ENCODE results near the gene TNF. TPM values are rescaled to one million over a fixed set of nuclear protein-coding genes. Genes with fewer than 3 reads are reported as not detected.

TNF gene
- total and polyA plus RNA-seq, 10 donors: 5.5 to 18.3 (median 12.5) TPM

DNA sequence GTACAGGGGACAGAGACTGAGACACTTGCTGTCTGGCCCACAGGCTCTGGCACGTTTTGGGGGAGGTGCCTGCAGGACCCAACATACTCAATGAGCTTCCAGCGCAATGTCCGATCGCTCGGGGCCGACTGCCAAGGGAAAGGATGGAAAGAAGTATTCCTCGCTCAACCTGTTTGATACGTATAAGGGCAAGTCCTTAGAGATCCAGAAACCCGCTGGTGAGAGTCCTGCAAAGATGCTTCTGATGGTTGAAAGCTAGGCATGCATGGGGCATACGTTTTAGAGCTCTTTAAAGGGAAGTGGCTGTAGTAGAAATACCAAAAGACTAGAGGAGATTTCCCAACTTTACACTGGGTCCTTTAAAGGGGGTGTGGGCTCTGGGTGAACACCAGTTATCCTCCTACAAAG is 47.3 kb downstream of the TNF start:
- Histone ChIP-seq H3K4me3 (peak overlapping the region in 1 of 8 donors; percentile 84), H3K36me3 (peaks cover 7 to 56% (median 45%) of the 10 kb centered on the region in 6 donors), H3K4me1 (peaks cover 14 to 37% (median 28%) of the 10 kb centered on the region in 6 donors), H3K27me3 (replicated peaks in 1 of 7) (no peaks in the 10 kb centered on the region), H3K9me3 (no peaks in the 10 kb centered on the region), H3K27ac (peak overlapping the region in 6 of 8 donors; percentile 97 to 100 (median 99))
- WGBS, 5 donors: 60 to 78% (median 70%) methylated on average over 10 of the region's 10 CpGs
- TF ChIP-seq POLR2AphosphoS5 (IDR thresholded peaks at IDR 0.05): no peak
- TF ChIP-seq, protein P1, sequence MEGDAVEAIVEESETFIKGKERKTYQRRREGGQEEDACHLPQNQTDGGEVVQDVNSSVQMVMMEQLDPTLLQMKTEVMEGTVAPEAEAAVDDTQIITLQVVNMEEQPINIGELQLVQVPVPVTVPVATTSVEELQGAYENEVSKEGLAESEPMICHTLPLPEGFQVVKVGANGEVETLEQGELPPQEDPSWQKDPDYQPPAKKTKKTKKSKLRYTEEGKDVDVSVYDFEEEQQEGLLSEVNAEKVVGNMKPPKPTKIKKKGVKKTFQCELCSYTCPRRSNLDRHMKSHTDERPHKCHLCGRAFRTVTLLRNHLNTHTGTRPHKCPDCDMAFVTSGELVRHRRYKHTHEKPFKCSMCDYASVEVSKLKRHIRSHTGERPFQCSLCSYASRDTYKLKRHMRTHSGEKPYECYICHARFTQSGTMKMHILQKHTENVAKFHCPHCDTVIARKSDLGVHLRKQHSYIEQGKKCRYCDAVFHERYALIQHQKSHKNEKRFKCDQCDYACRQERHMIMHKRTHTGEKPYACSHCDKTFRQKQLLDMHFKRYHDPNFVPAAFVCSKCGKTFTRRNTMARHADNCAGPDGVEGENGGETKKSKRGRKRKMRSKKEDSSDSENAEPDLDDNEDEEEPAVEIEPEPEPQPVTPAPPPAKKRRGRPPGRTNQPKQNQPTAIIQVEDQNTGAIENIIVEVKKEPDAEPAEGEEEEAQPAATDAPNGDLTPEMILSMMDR (IDR thresholded peaks at IDR 0.05 in 8 of 11, conservative IDR thresholded peaks at IDR 0.05 in 3 of 11): no peak
- TF ChIP-seq POLR2A (IDR thresholded peaks at IDR 0.05): no peak
- DNase-seq: no peak
- intact Hi-C loops (cut with DNase I; ENCODE audit: low total_unique reads): no loop called here

DNA sequence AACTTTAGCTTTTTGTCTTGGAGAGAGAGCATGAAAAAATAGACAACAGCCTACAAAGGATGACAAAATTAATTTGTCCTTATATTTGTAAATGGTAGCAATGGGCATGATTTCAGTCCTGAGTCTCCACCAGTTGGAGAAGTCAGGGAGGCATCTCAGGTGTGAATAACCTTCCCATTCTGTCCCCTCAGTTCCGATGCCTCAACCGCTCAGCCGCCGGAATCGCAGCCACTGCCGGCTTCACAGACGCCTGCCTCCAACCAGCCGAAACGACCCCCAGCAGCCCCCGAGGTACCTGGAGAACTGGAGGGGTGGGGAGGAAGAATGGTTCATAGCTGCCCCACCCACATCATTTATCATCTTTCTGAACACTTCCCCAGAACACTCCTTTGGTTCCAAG is 48.7 kb downstream of the TNF start:
- WGBS, 5 donors: 86 to 93% (median 92%) methylated on average over 10 of the region's 10 CpGs
- no peak for DNase-seq
- Histone ChIP-seq H3K4me1 (peaks cover 14 to 32% (median 26%) of the 10 kb centered on the region in 6 donors), H3K36me3 (peaks cover 7 to 70% (median 59%) of the 10 kb centered on the region in 6 donors), H3K27me3 (replicated peaks in 1 of 7) (no peaks in the 10 kb centered on the region), H3K27ac (no peak overlapping the region), H3K9me3 (no peaks in the 10 kb centered on the region), H3K4me3 (no peak overlapping the region)
- TF ChIP-seq POLR2AphosphoS5 (IDR thresholded peaks at IDR 0.05): peak in 1 of 3 donors; percentile 21
- TF ChIP-seq, protein P1 (IDR thresholded peaks at IDR 0.05 in 8 of 11, conservative IDR thresholded peaks at IDR 0.05 in 3 of 11): no peak
- no peak for TF ChIP-seq POLR2A (IDR thresholded peaks at IDR 0.05)
- intact Hi-C loops (cut with DNase I; ENCODE audit: low total_unique reads): no loop called here

GRCh38 chr6:31626952-31627351 is 51.6 kb downstream of the TNF start:
- no peak overlapping the region for H3K4me3 ChIP-seq

GRCh38 chr6:31627690-31628287 is 52.4 kb downstream of the TNF start:
- intact Hi-C loops (cut with DNase I; ENCODE audit: low total_unique reads): no loop called here
- H3K9me3 ChIP-seq: no peaks in the 10 kb centered on the region
- no peak overlapping the region for H3K4me3 ChIP-seq
- 96 to 98% (median 97%) methylated on average over 19 of the region's 19 CpGs for WGBS, 5 donors
- H3K27me3 ChIP-seq (replicated peaks in 1 of 7): no peaks in the 10 kb centered on the region
- TF ChIP-seq POLR2A (IDR thresholded peaks at IDR 0.05) (no peak), POLR2AphosphoS5 (IDR thresholded peaks at IDR 0.05) (peak in 2 of 3 donors; percentile 40 to 69)
- TF ChIP-seq, protein P1 (IDR thresholded peaks at IDR 0.05 in 8 of 11, conservative IDR thresholded peaks at IDR 0.05 in 3 of 11): no peak
- H3K36me3 ChIP-seq: peaks cover 7 to 100% (median 96%) of the 10 kb centered on the region in 6 donors
- H3K4me1 ChIP-seq: peaks cover 2 to 9% (median 3%) of the 10 kb centered on the region in 6 donors
- H3K27ac ChIP-seq: no peak overlapping the region
- DNase-seq: no peak

More at GRCh38 chr6:31626952-31627351, 51.6 kb downstream of the TNF start:
- Histone ChIP-seq H3K27me3 (replicated peaks in 1 of 7) (no peaks in the 10 kb centered on the region), H3K36me3 (peaks cover 7 to 99% (median 88%) of the 10 kb centered on the region in 6 donors), H3K27ac (no peak overlapping the region), H3K9me3 (no peaks in the 10 kb centered on the region), H3K4me1 (peaks cover 10 to 18% (median 11%) of the 10 kb centered on the region in 6 donors)
- intact Hi-C loops (cut with DNase I; ENCODE audit: low total_unique reads): no loop called here
- DNase-seq: no peak
- TF ChIP-seq POLR2AphosphoS5 (IDR thresholded peaks at IDR 0.05): peak in 1 of 3 donors; percentile 7
- TF ChIP-seq, protein P1 (IDR thresholded peaks at IDR 0.05 in 8 of 11, conservative IDR thresholded peaks at IDR 0.05 in 3 of 11): no peak
- WGBS, 5 donors: 91 to 96% (median 94%) methylated on average over 10 of the region's 10 CpGs
